ENCODE results near the gene GPR42. TPM values are rescaled to one million over a fixed set of nuclear protein-coding genes. Genes with fewer than 3 reads are reported as not detected.

GPR42 gene
- not detected in 5 replicates for total RNA-seq (2022; extraction: Qiagen RNA extraction; ENCODE audit: low read depth)

GRCh38 chr19:35370722-35371121 is at the start of gene GPR42:
Gene GPR42 (plus strand): TSS chr19:35371068. CDS start chr19:35371360, 292 bp downstream.

GRCh38 chr19:35328851-35329285 is 42.0 kb upstream of the GPR42 start, which contains the start of gene CD22:
Gene CD22 (plus strand): TSS chr19:35329187. CDS start chr19:35332041, 2,854 bp downstream.

GRCh38 chr19:35347171-35347929 is 23.5 kb upstream of the GPR42 start, which contains the start of gene FFAR1:
Gene FFAR1 (plus strand): TSS chr19:35347902. CDS start chr19:35351552, 3,650 bp downstream.

GRCh38 chr19:35357867-35358573 is 12.8 kb upstream of the GPR42 start, which contains the start of gene FFAR3:
Gene FFAR3 (plus strand): TSS chr19:35358460. CDS start chr19:35358891, 431 bp downstream.

Other genes with a start within 250 kb of the GPR42 start
- 0.06 to 0.27 TPM (median 0.13 TPM) in 4 of 5 replicates, not detected in the other for gene LGI4, start 236.0 kb upstream of the GPR42 start, total RNA-seq (2022; extraction: Qiagen RNA extraction; ENCODE audit: low read depth)
- gene FXYD1, start 232.2 kb upstream of the GPR42 start, total RNA-seq (2022; extraction: Qiagen RNA extraction; ENCODE audit: low read depth) = 0.35 to 0.85 TPM (median 0.44 TPM) in 4 of 5 replicates, not detected in the other
- gene FXYD7, start 227.8 kb upstream of the GPR42 start, total RNA-seq (2022; extraction: Qiagen RNA extraction; ENCODE audit: low read depth) = 0.24 to 0.34 TPM (median 0.25 TPM) in 3 of 5 replicates, not detected in the others
- 202 to 240 TPM (median 228 TPM) in 5 replicates for gene FXYD5, start 216.3 kb upstream of the GPR42 start, total RNA-seq (2022; extraction: Qiagen RNA extraction; ENCODE audit: low read depth)
- gene FAM187B, start 142.3 kb upstream of the GPR42 start, total RNA-seq (2022; extraction: Qiagen RNA extraction; ENCODE audit: low read depth) = not detected in 5 replicates
- 6.8 to 11.0 TPM (median 9.6 TPM) in 5 replicates for gene LSR, start 122.1 kb upstream of the GPR42 start, total RNA-seq (2022; extraction: Qiagen RNA extraction; ENCODE audit: low read depth)
- gene USF2, start 102.1 kb upstream of the GPR42 start, total RNA-seq (2022; extraction: Qiagen RNA extraction; ENCODE audit: low read depth) = 106 to 170 TPM (median 163 TPM) in 5 replicates
- 0.05 to 0.73 TPM (median 0.13 TPM) in 3 of 5 replicates, not detected in the others for gene HAMP, start 88.5 kb upstream of the GPR42 start, total RNA-seq (2022; extraction: Qiagen RNA extraction; ENCODE audit: low read depth)
- not detected in 5 replicates for gene MAG, start 78.9 kb upstream of the GPR42 start, total RNA-seq (2022; extraction: Qiagen RNA extraction; ENCODE audit: low read depth)
- 0.59 to 1.4 TPM (median 0.90 TPM) in 5 replicates for gene CD22, start 41.9 kb upstream of the GPR42 start, total RNA-seq (2022; extraction: Qiagen RNA extraction; ENCODE audit: low read depth)
- gene FFAR1, start 23.2 kb upstream of the GPR42 start, total RNA-seq (2022; extraction: Qiagen RNA extraction; ENCODE audit: low read depth) = not detected in 5 replicates
- not detected in 5 replicates for gene FFAR3, start 12.6 kb upstream of the GPR42 start, total RNA-seq (2022; extraction: Qiagen RNA extraction; ENCODE audit: low read depth)
- 0.06 TPM in 1 of 5 replicates, not detected in the others for gene FFAR2, start 77.2 kb downstream of the GPR42 start, total RNA-seq (2022; extraction: Qiagen RNA extraction; ENCODE audit: low read depth)
- not detected in 5 replicates for gene KRTDAP, start 119.4 kb downstream of the GPR42 start, total RNA-seq (2022; extraction: Qiagen RNA extraction; ENCODE audit: low read depth)
- 30.7 to 39.2 TPM (median 32.3 TPM) in 5 replicates for gene DMKN, start 142.6 kb downstream of the GPR42 start, total RNA-seq (2022; extraction: Qiagen RNA extraction; ENCODE audit: low read depth)
- gene SBSN, start 157.2 kb downstream of the GPR42 start, total RNA-seq (2022; extraction: Qiagen RNA extraction; ENCODE audit: low read depth) = 3.3 to 4.8 TPM (median 3.7 TPM) in 5 replicates
- not detected in 5 replicates for gene GAPDHS, start 162.4 kb downstream of the GPR42 start, total RNA-seq (2022; extraction: Qiagen RNA extraction; ENCODE audit: low read depth)
- gene TMEM147, start 174.6 kb downstream of the GPR42 start, total RNA-seq (2022; extraction: Qiagen RNA extraction; ENCODE audit: low read depth) = 333 to 446 TPM (median 432 TPM) in 5 replicates
- 0.01 TPM in 1 of 5 replicates, not detected in the others for gene ATP4A, start 192.6 kb downstream of the GPR42 start, total RNA-seq (2022; extraction: Qiagen RNA extraction; ENCODE audit: low read depth)
- not detected in 5 replicates for gene PMIS2, start 215.1 kb downstream of the GPR42 start, total RNA-seq (2022; extraction: Qiagen RNA extraction; ENCODE audit: low read depth)
- gene HAUS5, start 241.7 kb downstream of the GPR42 start, total RNA-seq (2022; extraction: Qiagen RNA extraction; ENCODE audit: low read depth) = 12.9 to 17.2 TPM (median 14.8 TPM) in 5 replicates

All from A549 treated with CpdA at 1 μM for 4 hours (cell line).